Loucy (cell line): ENCODE measurements around the gene FKBP4.

Experiments
- H2AFZ ChIP-seq: fragments of 200-600 bp; sonication (generic); 2 replicates; pipeline ENCODE4 v1.6.0; 2016; ENCODE audit warnings: antibody characterized with exemption, mild to moderate bottlenecking, low read length, moderate library complexity
- H3F3A ChIP-seq: fragments of 200-600 bp; 2 replicates; pipeline ENCODE4 v1.6.0; 2016; ENCODE audit warnings: antibody characterized with exemption, low read depth, mild to moderate bottlenecking
- H3K27me3 ChIP-seq: fragments of 200-600 bp; sonication (generic); 2 replicates; pipeline ENCODE4 v1.6.1; 2014; ENCODE audit warnings: low read length, mild to moderate bottlenecking; ENCODE audit not compliant: insufficient read depth, poor library complexity, severe bottlenecking
- H3K36me3 ChIP-seq: fragments of 200-600 bp; sonication (generic); 2 replicates; pipeline ENCODE4 v1.6.1; 2016; ENCODE audit warnings: low read length; ENCODE audit not compliant: insufficient read depth
- H3K4me1 ChIP-seq: fragments of 200-600 bp; sonication (generic); 2 replicates; pipeline ENCODE4 v1.5.1; 2014; ENCODE audit warnings: low read length, mild to moderate bottlenecking; ENCODE audit not compliant: insufficient read depth, poor library complexity, severe bottlenecking
- H3K4me2 ChIP-seq: fragments of 200-600 bp; sonication (generic); 2 replicates; pipeline ENCODE4 v1.6.0; 2014; ENCODE audit warnings: antibody characterized with exemption, low read length, low read depth, mild to moderate bottlenecking; ENCODE audit not compliant: poor library complexity, severe bottlenecking
- H3K4me3 ChIP-seq: fragments of 200-600 bp; sonication (generic); 2 replicates; pipeline ENCODE4 v1.5.1; 2014; ENCODE audit warnings: low read length, mild to moderate bottlenecking, mixed read lengths; ENCODE audit not compliant: poor library complexity, severe bottlenecking
- H3K79me2 ChIP-seq: fragments of 200-600 bp; sonication (generic); 2 replicates; pipeline ENCODE4 v1.6.1; 2014; ENCODE audit warnings: low read length; ENCODE audit not compliant: insufficient read depth
- H3K9ac ChIP-seq: fragments of 200-600 bp; sonication (generic); 2 replicates; pipeline ENCODE4 v1.6.0; 2014; ENCODE audit warnings: mild to moderate bottlenecking, low read depth, low read length, moderate library complexity; ENCODE audit not compliant: poor library complexity, severe bottlenecking
- H3K9me2 ChIP-seq: fragments of 200-600 bp; sonication (generic); replicated peaks from 2 replicates; pipeline ENCODE4 v1.6.1; 2016; ENCODE audit warnings: low read depth, low read length, mixed read lengths
- H3K9me3 ChIP-seq: fragments of 200-600 bp; sonication (generic); 2 replicates; pipeline ENCODE4 v1.6.1; 2014; ENCODE audit warnings: mild to moderate bottlenecking, antibody characterized with exemption, low read length, low read depth; ENCODE audit not compliant: insufficient read depth
- H4K20me1 ChIP-seq: fragments of 200-600 bp; sonication (generic); 2 replicates; pipeline ENCODE4 v1.6.0; 2014; ENCODE audit warnings: antibody characterized with exemption, low read length, mild to moderate bottlenecking; ENCODE audit not compliant: insufficient read depth, poor library complexity, severe bottlenecking
- EZH2phosphoT487 ChIP-seq: fragments of 200-600 bp; IDR thresholded peaks from 2 replicates; pipeline ENCODE4 v1.6.1; 2018; ENCODE audit warnings: antibody characterized with exemption, mild to moderate bottlenecking, moderate library complexity, borderline replicate concordance
- TF ChIP-seq, protein P1 (sequence below): fragments of 200-600 bp; sonication (generic); conservative IDR thresholded peaks from 2 replicates; pipeline ENCODE4 v1.5.1; 2014; ENCODE audit warnings: mild to moderate bottlenecking, antibody characterized with exemption, low read length

FKBP4 gene

GRCh38 chr12:2811801-2812200 is 17.0 kb downstream of the FKBP4 start:
- TF ChIP-seq EZH2phosphoT487: no peak
- TF ChIP-seq, protein P1, sequence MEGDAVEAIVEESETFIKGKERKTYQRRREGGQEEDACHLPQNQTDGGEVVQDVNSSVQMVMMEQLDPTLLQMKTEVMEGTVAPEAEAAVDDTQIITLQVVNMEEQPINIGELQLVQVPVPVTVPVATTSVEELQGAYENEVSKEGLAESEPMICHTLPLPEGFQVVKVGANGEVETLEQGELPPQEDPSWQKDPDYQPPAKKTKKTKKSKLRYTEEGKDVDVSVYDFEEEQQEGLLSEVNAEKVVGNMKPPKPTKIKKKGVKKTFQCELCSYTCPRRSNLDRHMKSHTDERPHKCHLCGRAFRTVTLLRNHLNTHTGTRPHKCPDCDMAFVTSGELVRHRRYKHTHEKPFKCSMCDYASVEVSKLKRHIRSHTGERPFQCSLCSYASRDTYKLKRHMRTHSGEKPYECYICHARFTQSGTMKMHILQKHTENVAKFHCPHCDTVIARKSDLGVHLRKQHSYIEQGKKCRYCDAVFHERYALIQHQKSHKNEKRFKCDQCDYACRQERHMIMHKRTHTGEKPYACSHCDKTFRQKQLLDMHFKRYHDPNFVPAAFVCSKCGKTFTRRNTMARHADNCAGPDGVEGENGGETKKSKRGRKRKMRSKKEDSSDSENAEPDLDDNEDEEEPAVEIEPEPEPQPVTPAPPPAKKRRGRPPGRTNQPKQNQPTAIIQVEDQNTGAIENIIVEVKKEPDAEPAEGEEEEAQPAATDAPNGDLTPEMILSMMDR: no peak
- Histone ChIP-seq H3K4me1 (no peaks in the 10 kb centered on the region), H3K9me3 (no peaks in the 10 kb centered on the region), H2AFZ (peak overlapping the region; percentile 84; the same call in 1 of the 2 replicates), H3K9ac (peak overlapping the region; percentile 84), H3K4me2 (peak overlapping the region; percentile 94), H3F3A (no peaks in the 10 kb centered on the region), H3K36me3 (no peaks in the 10 kb centered on the region), H3K4me3 (peak overlapping the region; percentile 89), H4K20me1 (no peaks in the 10 kb centered on the region), H3K27me3 (no peaks in the 10 kb centered on the region), H3K79me2 (peaks cover 34% of the 10 kb centered on the region), H3K9me2 (no peaks in the 10 kb centered on the region)

GRCh38 chr12:2812290-2813213 is 17.8 kb downstream of the FKBP4 start, which contains the start of gene ITFG2:
Gene ITFG2 (plus strand): TSS chr12:2812668. CDS start chr12:2812761, 93 bp downstream.
- Histone ChIP-seq H3K9me2 (no peaks in the 10 kb centered on the region), H3K79me2 (peaks cover 34% of the 10 kb centered on the region), H3K4me2 (peak within 1 kb of the TSS; percentile 94), H3K9ac (peak within 1 kb of the TSS; percentile 84), H3K4me3 (peak within 1 kb of the TSS; percentile 89), H2AFZ (peak within 1 kb of the TSS; percentile 98), H3K27me3 (no peaks in the 10 kb centered on the region), H3F3A (no peaks in the 10 kb centered on the region), H3K36me3 (no peaks in the 10 kb centered on the region), H4K20me1 (no peaks in the 10 kb centered on the region), H3K9me3 (no peaks in the 10 kb centered on the region), H3K4me1 (no peaks in the 10 kb centered on the region)
- TF ChIP-seq EZH2phosphoT487: no peak
- TF ChIP-seq, protein P1: no peak

DNA sequence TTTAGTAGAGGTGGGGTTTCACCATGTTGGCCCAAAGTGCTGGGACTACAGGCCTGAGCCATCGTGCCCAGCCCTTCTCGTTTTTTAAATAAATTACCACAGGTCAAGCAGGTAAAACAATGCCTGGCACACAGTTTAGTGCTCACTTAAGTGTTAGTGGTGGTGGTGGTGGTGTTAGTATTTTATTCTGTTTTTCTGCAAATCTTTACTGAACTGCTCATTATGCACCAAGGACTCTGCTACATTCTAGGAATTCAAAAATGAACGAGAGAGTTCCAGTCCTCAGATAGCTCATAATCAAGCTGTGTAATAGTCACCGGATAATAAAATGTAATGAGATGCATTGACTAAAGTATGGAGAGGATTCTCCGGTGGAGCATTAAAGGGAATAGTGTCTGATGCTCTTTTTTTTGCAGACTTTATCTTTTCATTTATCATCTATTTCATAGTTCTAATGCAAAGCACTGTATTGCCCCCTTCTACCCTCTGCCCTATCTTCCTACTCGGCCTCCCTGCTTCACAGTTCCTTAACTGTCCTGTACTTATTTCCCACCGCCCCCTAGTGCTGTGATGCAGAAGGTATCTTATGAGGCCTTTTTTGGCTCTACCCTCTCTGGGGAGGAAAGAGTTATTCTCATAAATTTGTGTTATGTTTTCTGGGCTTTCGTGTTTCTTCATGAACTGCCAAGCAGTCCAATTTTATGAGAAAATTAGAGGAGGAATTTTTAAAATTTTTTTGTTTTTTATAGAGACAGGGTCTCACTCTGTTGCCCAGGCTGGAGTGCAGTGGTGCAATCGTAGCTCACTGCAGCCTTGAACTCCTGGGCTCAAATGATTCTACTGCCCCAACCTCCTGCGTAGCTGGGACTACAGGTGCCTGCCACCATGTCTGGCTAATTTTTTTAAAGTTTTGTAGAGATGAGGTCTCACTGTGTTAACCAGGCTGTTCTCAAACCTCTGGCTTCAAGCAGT is 18.7 kb downstream of the FKBP4 start:
- peak overlapping the region; percentile 89 for H3K4me3 ChIP-seq
- no peak for TF ChIP-seq EZH2phosphoT487
- TF ChIP-seq, protein P1: peak; percentile 79
- no peaks in the 10 kb centered on the region for H4K20me1 ChIP-seq
- no peaks in the 10 kb centered on the region for H3F3A ChIP-seq
- no peaks in the 10 kb centered on the region for H3K27me3 ChIP-seq
- H3K79me2 ChIP-seq: peaks cover 34% of the 10 kb centered on the region
- H3K36me3 ChIP-seq: peaks cover 5% of the 10 kb centered on the region; the same call in 1 of the 2 replicates
- H3K4me1 ChIP-seq: no peaks in the 10 kb centered on the region
- no peaks in the 10 kb centered on the region for H3K9me3 ChIP-seq
- H3K9ac ChIP-seq: peak overlapping the region; percentile 84
- peak overlapping the region; percentile 94 for H3K4me2 ChIP-seq
- H3K9me2 ChIP-seq: no peaks in the 10 kb centered on the region
- H2AFZ ChIP-seq: peak overlapping the region; percentile 98
